ENCODE results near the gene EEF2K.

The EEF2K gene

DNA sequence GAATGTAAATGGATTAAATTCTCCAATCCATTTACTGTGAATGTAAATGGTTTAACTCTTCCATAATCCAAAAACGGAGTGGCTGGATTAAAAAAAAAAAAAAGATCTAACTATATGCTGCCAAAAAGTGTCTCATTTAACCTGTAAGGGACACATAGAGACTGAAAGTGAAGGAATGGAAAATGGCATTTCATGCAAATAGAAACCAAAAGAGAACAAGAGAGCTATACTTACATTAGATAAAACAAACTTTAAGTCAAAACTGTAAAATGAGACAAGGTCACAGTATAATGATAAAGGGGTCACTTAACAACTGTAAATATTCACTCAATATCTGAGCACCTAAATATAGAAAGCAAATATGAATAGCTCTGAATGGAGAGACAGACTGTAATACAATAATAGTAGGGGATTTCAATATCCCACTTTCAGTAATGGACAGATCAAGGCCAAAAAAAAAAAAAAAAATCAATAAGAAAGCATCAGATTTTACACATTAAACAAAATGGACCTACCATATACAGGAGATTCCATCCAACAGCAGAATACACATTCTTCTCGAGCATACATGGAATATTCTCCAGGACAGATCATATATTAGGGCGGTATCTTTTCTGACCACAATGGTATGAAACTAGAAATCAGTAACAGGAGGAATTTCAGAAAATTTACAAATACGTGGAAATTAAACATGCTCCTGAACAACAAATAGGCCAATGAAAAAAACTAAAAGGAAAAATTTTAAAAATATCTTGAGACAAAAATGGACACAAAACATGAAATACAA lies 132.0 kb downstream of the EEF2K start:
- DNase-seq, result no peak
